Nephron progenitor cell (in vitro differentiated cells): ENCODE data around the gene CETP.

Experiments used
- DNase-seq: peaks from one replicate; pipeline ENCODE4 v3.0.0; 2021
- H3K27ac Mint-ChIP-seq: 2 replicates; pipeline ENCODE4 v1.8.0; 2021; ENCODE audit warnings: mild to moderate bottlenecking, moderate library complexity, mixed read lengths
- H3K27me3 Mint-ChIP-seq: 2 replicates; pipeline ENCODE4 v1.8.0; 2021; ENCODE audit warnings: mild to moderate bottlenecking, low read depth, mixed read lengths; ENCODE audit not compliant: poor library complexity
- H3K36me3 Mint-ChIP-seq: 2 replicates; pipeline ENCODE4 v1.8.0; 2021; ENCODE audit warnings: low read depth, mixed read lengths
- H3K4me1 Mint-ChIP-seq: 2 replicates; pipeline ENCODE4 v1.8.0; 2021; ENCODE audit warnings: mixed read lengths
- H3K4me3 Mint-ChIP-seq: 2 replicates; pipeline ENCODE4 v1.8.0; 2021; ENCODE audit warnings: mild to moderate bottlenecking, moderate library complexity, mixed read lengths
- H3K9me3 Mint-ChIP-seq: 2 replicates; pipeline ENCODE4 v1.8.0; 2021; ENCODE audit warnings: mild to moderate bottlenecking, moderate library complexity, mixed read lengths
- CTCF ChIP-seq: fragments of 200-600 bp; sonication (generic); IDR thresholded peaks from 2 replicates; pipeline ENCODE4 v1.5.0; 2021; ENCODE audit warnings: antibody characterized with exemption

The CETP gene

GRCh38 chr16:56950455-56950854, 11.3 kb upstream of the CETP start:
- no peak overlapping the region for H3K4me3 Mint-ChIP-seq
- H3K9me3 Mint-ChIP-seq, result no peaks in the 10 kb centered on the region
- DNase-seq, result no peak
- no peaks in the 10 kb centered on the region for H3K36me3 Mint-ChIP-seq
- no peak overlapping the region for H3K27ac Mint-ChIP-seq
- peaks cover 42% of the 10 kb centered on the region for H3K4me1 Mint-ChIP-seq
- no peak for TF ChIP-seq CTCF
- H3K27me3 Mint-ChIP-seq, result peaks cover 5% of the 10 kb centered on the region

- H3K4me1 Mint-ChIP-seq, result peaks cover 42% of the 10 kb centered on the region
- H3K27ac Mint-ChIP-seq, result peak overlapping the region; percentile 55
Measured at GRCh38 chr16:56950881-56951771, 10.6 kb upstream of the CETP start.

GRCh38 chr16:56953006-56953405, 8.7 kb upstream of the CETP start:
- Mint-ChIP-seq H3K4me3 (no peak overlapping the region), H3K27me3 (peaks cover 9% of the 10 kb centered on the region), H3K36me3 (no peaks in the 10 kb centered on the region), H3K9me3 (peaks cover 5% of the 10 kb centered on the region), H3K27ac (no peak overlapping the region), H3K4me1 (peaks cover 28% of the 10 kb centered on the region)
- DNase-seq, result no peak
- TF ChIP-seq CTCF, result no peak

More at GRCh38 chr16:56950881-56951771, 10.6 kb upstream of the CETP start:
- peak; percentile 61 for DNase-seq
- H3K27me3 Mint-ChIP-seq, result peaks cover 5% of the 10 kb centered on the region
- no peaks in the 10 kb centered on the region for H3K36me3 Mint-ChIP-seq
- peak overlapping the region; percentile 22 for H3K4me3 Mint-ChIP-seq
- peak; percentile 51 for TF ChIP-seq CTCF
- H3K9me3 Mint-ChIP-seq, result peaks cover 4% of the 10 kb centered on the region

- TF ChIP-seq CTCF, result no peak
- H3K36me3 Mint-ChIP-seq, result no peaks in the 10 kb centered on the region
- no peak overlapping the region for H3K4me3 Mint-ChIP-seq
- peaks cover 5% of the 10 kb centered on the region for H3K9me3 Mint-ChIP-seq
- H3K27ac Mint-ChIP-seq, result no peak overlapping the region
- peaks cover 19% of the 10 kb centered on the region for H3K27me3 Mint-ChIP-seq
- no peak for DNase-seq
- peaks cover 21% of the 10 kb centered on the region for H3K4me1 Mint-ChIP-seq
Measured at GRCh38 chr16:56956076-56956475, 5.7 kb upstream of the CETP start.

- DNase-seq, result no peak
- Mint-ChIP-seq H3K9me3 (peaks cover 5% of the 10 kb centered on the region), H3K36me3 (no peaks in the 10 kb centered on the region), H3K27me3 (peaks cover 22% of the 10 kb centered on the region), H3K4me3 (no peak overlapping the region), H3K27ac (no peak overlapping the region), H3K4me1 (peaks cover 14% of the 10 kb centered on the region)
- TF ChIP-seq CTCF, result no peak
Measured at GRCh38 chr16:56956756-56957155, 5.0 kb upstream of the CETP start.
